GM10248 (cell line): ENCODE results near the gene HECA.
A peak's percentile ranks its signal among the peaks of the same experiment; 100 is the strongest.

Experiments used
- CTCF ChIA-PET: fragments of 300-600 bp; sonication (Branson Sonifier 250); formaldehyde crosslinking; extraction: SDS; loops from one replicate; lab custom pipeline; 2021; ENCODE audit warnings: antibody characterized with exemption; lab: Yijun Ruan, JAX
- POLR2A ChIA-PET: fragments of 350-650 bp; sonication (Branson Sonifier 250); formaldehyde crosslinking; extraction: SDS; loops from one replicate; lab custom pipeline; 2020; ENCODE audit warnings: antibody characterized with exemption; lab: Yijun Ruan, JAX
- DNase-seq: peaks from one replicate; pipeline ENCODE4 v3.0.0; 2012; ENCODE audit errors: extremely low spot score
- CTCF ChIP-seq: IDR thresholded peaks from 2 replicates; pipeline ENCODE4 v1.5.1; 2012; ENCODE audit warnings: mild to moderate bottlenecking, low read depth; ENCODE audit errors: extremely low read depth, missing control alignments, control extremely low read depth

The HECA gene

GRCh38 chr6:139134817-139135577 is at the start of gene HECA:
HECA (plus strand) TSS chr6:139135080; CDS start chr6:139135397, 317 bp downstream.
- CTCF ChIA-PET, result interaction anchor here (0.7 to 1.2 kb wide), 3 partner anchors 10 to 153 kb away, joined by 3 to 5 read pairs (median 4); no protein-coding TSS in a partner anchor
- peak; percentile 94 for DNase-seq
- no peak for TF ChIP-seq CTCF
- POLR2A ChIA-PET, result interaction anchor here (0.6 kb wide), 1 partner anchor 102 kb away, joined by 3 read pairs; no protein-coding TSS in a partner anchor

GRCh38 chr6:139091826-139092225 is 43.1 kb upstream of the HECA start:
- TF ChIP-seq CTCF, result no peak
- no peak for DNase-seq
- POLR2A ChIA-PET, result no interaction called here
- CTCF ChIA-PET, result no interaction called here

- no peak for TF ChIP-seq CTCF
- POLR2A ChIA-PET, result no interaction called here
- DNase-seq, result peak; percentile 58
- CTCF ChIA-PET, result interaction anchor here (0.8 to 1.4 kb wide), 2 partner anchors 11 to 38 kb away, joined by 3 read pairs; no protein-coding TSS in a partner anchor
Observed at GRCh38 chr6:139099984-139100383, 34.9 kb upstream of the HECA start.

GRCh38 chr6:139107051-139107450 is 27.8 kb upstream of the HECA start:
- DNase-seq, result no peak
- ChIA-PET CTCF (interaction anchor here (1.1 to 2.5 kb wide), 3 partner anchors 12 to 291 kb away, joined by 3 to 12 read pairs (median 5); no protein-coding TSS in a partner anchor), POLR2A (no interaction called here)
- TF ChIP-seq CTCF, result no peak

GRCh38 chr6:139108378-139108777 is 26.5 kb upstream of the HECA start:
- DNase-seq, result no peak
- CTCF ChIA-PET, result interaction anchor here (1.5 kb wide), 1 partner anchor 25 kb away, joined by 3 read pairs; no protein-coding TSS in a partner anchor
- POLR2A ChIA-PET, result no interaction called here
- no peak for TF ChIP-seq CTCF

GRCh38 chr6:139109558-139109957 is 25.3 kb upstream of the HECA start:
- CTCF ChIA-PET, result interaction anchor here (0.6 to 1.3 kb wide), 6 partner anchors 9 to 294 kb away, joined by 3 to 4 read pairs (median 3); no protein-coding TSS in a partner anchor
- peak; percentile 52 for TF ChIP-seq CTCF
- POLR2A ChIA-PET, result no interaction called here
- DNase-seq, result no peak
